WTC11 (cell line): ENCODE data around the gene CTTNBP2NL. TPM values are rescaled to one million over a fixed set of nuclear protein-coding genes. Genes with fewer than 3 reads are reported as not detected.

Experiments
- ATAC-seq: fragments of 200-7000 bp; cut with Tn5 transposase; 2 replicates; pipeline ENCODE4 v1.10.0; 2021; ENCODE audit warnings: mild to moderate bottlenecking, moderate library complexity
- CTCF ChIA-PET: fragments of 300-600 bp; sonication (Branson Sonifier 250); formaldehyde crosslinking; loops from one replicate; lab custom pipeline; 2021; ENCODE audit warnings: antibody characterized with exemption; lab: Charles Lee
- POLR2A ChIA-PET: fragments of 350-600 bp; sonication (Branson Sonifier 250); formaldehyde crosslinking; loops from one replicate; lab custom pipeline; 2021; ENCODE audit warnings: antibody characterized with exemption; lab: Charles Lee
- DNase-seq: peaks from one replicate; pipeline ENCODE4 v3.0.0; 2021; ENCODE audit warnings: low spot score
- H3K27ac Mint-ChIP-seq: 2 replicates; pipeline ENCODE4 v1.8.0; 2021; ENCODE audit warnings: mixed read lengths
- H3K27me3 Mint-ChIP-seq: 2 replicates; pipeline ENCODE4 v1.8.0; 2021; ENCODE audit warnings: low read depth, mild to moderate bottlenecking, moderate library complexity, mixed read lengths
- H3K36me3 Mint-ChIP-seq: 2 replicates; pipeline ENCODE4 v1.8.0; 2021; ENCODE audit warnings: mixed read lengths
- H3K4me1 Mint-ChIP-seq: 2 replicates; pipeline ENCODE4 v1.8.0; 2022; ENCODE audit warnings: mixed read lengths
- H3K4me3 Mint-ChIP-seq: 2 replicates; pipeline ENCODE4 v1.8.0; 2021; ENCODE audit warnings: mild to moderate bottlenecking, moderate library complexity, mixed read lengths
- H3K9me3 Mint-ChIP-seq: 2 replicates; pipeline ENCODE4 v1.8.0; 2021; ENCODE audit warnings: mixed read lengths
- FOXP1 ChIP-seq: sonication (generic); formaldehyde crosslinking; IDR thresholded peaks from 2 replicates; pipeline ENCODE4 v1.8.0; 2022; ENCODE audit warnings: missing genetic modification reagents, mild to moderate bottlenecking, moderate library complexity, borderline replicate concordance
- GTF2I ChIP-seq: fragments of 250-450 bp; sonication (Bioruptor Pico); conservative IDR thresholded peaks from 2 replicates; pipeline ENCODE4 v1.4.0; 2021; ENCODE audit warnings: mild to moderate bottlenecking
- KAT7 ChIP-seq: sonication (generic); formaldehyde crosslinking; IDR thresholded peaks from 2 replicates; pipeline ENCODE4 v1.8.1; 2023; ENCODE audit warnings: missing genetic modification reagents, mild to moderate bottlenecking, borderline replicate concordance
- RORB ChIP-seq: fragments of 250-450 bp; sonication (Bioruptor Pico); IDR thresholded peaks from 2 replicates; pipeline ENCODE4 v1.9.0; 2021; ENCODE audit warnings: mild to moderate bottlenecking
- ZNF396 ChIP-seq: fragments of 250-450 bp; sonication (Bioruptor Pico); IDR thresholded peaks from 2 replicates; pipeline ENCODE4 v1.8.0; 2021; ENCODE audit warnings: mild to moderate bottlenecking, moderate library complexity, borderline replicate concordance
- ZNF416 ChIP-seq: fragments of 250-450 bp; sonication (Bioruptor Pico); IDR thresholded peaks from 2 replicates; pipeline ENCODE4 v1.9.0; 2021; ENCODE audit warnings: mild to moderate bottlenecking, inconsistent platforms
- total RNA-seq: library from RNA; stranded (reverse); gene quantifications from 3 replicates; pipeline ENCODE4 v1.2.3, GENCODE V29; 2021
- TF ChIP-seq, protein P1 (sequence below): fragments of 250-450 bp; sonication (Bioruptor Pico); IDR thresholded peaks from 2 replicates; pipeline ENCODE4 v1.9.0; 2021; ENCODE audit warnings: mild to moderate bottlenecking
- TF ChIP-seq, protein P2 (sequence below): fragments of 250-450 bp; sonication (Bioruptor Pico); IDR thresholded peaks from 2 replicates; pipeline ENCODE4 v1.9.0; 2021; ENCODE audit warnings: mild to moderate bottlenecking, borderline replicate concordance
- TF ChIP-seq, protein P3 (sequence below): sonication (generic); formaldehyde crosslinking; IDR thresholded peaks from 2 replicates; pipeline ENCODE4 v1.8.1; 2023; ENCODE audit warnings: mild to moderate bottlenecking, missing genetic modification reagents
- TF ChIP-seq, protein P4 (sequence below): fragments of 250-450 bp; sonication (Bioruptor Pico); conservative IDR thresholded peaks from 2 replicates; pipeline ENCODE4 v1.9.0; 2021; ENCODE audit warnings: mild to moderate bottlenecking
- TF ChIP-seq, protein P5 (sequence below): sonication (generic); formaldehyde crosslinking; IDR thresholded peaks from 2 replicates; pipeline ENCODE4 v1.8.1; 2023; ENCODE audit warnings: mild to moderate bottlenecking, missing genetic modification reagents, borderline replicate concordance
- TF ChIP-seq, protein P6 (sequence below): fragments of 200-600 bp; IDR thresholded peaks from 2 replicates; pipeline ENCODE4 v1.8.0; 2022; ENCODE audit warnings: antibody characterized with exemption

The CTTNBP2NL gene
- total RNA-seq, 1 experiment from 2014 or later: 32.8 TPM

DNA sequence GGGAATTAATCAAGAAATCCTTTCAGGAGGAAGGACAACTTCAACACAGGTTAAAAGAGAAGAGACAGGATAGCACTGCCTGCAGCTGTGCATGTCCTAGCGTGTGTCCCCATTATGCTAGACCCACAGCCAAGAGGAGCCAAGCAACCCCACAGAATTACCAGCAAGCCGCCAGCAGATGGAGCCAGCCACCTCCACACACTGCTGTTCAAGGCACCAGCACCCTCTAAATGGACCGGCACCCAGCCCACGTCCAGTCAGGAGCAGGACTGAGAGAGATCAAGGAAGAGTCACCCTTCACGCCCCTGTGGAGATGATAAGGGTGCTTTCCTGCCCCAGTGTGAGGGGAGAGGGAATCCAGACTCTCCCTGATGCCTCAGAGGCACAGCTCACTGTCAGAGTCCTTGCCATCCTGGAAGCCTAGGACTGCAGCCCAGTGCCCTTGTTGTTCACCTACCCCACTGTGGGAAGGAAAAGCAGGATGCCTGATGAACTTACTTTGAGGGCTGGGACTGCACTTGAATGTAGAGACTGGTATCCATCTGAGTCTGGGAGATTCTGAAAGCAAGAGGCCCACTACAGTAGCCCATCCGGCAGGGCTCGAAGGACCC lies 37.1 kb upstream of the CTTNBP2NL start:
- ATAC-seq: peak; percentile 97
- ChIA-PET POLR2A (no interaction called here), CTCF (interaction anchor here (0.7 to 6.1 kb wide), 22 partner anchors 9 to 665 kb away, joined by 3 to 67 read pairs (median 5); partner anchors contain the start of genes CTTNBP2NL and WNT2B)
- H3K27ac Mint-ChIP-seq: no peak overlapping the region
- H3K27me3 Mint-ChIP-seq: peaks cover 8% of the 10 kb centered on the region
- H3K4me3 Mint-ChIP-seq: no peak overlapping the region
- H3K36me3 Mint-ChIP-seq: no peaks in the 10 kb centered on the region
- H3K9me3 Mint-ChIP-seq: no peaks in the 10 kb centered on the region; the same call in 1 of the 2 replicates
- TF ChIP-seq FOXP1 (CRISPR knock-in tag): peak; percentile 40; the same call in 1 of the 2 replicates
- TF ChIP-seq, protein P1, sequence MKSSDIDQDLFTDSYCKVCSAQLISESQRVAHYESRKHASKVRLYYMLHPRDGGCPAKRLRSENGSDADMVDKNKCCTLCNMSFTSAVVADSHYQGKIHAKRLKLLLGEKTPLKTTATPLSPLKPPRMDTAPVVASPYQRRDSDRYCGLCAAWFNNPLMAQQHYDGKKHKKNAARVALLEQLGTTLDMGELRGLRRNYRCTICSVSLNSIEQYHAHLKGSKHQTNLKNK: no peak
- TF ChIP-seq ZNF396 (CRISPR knock-in tag): no peak
- TF ChIP-seq, protein P2, sequence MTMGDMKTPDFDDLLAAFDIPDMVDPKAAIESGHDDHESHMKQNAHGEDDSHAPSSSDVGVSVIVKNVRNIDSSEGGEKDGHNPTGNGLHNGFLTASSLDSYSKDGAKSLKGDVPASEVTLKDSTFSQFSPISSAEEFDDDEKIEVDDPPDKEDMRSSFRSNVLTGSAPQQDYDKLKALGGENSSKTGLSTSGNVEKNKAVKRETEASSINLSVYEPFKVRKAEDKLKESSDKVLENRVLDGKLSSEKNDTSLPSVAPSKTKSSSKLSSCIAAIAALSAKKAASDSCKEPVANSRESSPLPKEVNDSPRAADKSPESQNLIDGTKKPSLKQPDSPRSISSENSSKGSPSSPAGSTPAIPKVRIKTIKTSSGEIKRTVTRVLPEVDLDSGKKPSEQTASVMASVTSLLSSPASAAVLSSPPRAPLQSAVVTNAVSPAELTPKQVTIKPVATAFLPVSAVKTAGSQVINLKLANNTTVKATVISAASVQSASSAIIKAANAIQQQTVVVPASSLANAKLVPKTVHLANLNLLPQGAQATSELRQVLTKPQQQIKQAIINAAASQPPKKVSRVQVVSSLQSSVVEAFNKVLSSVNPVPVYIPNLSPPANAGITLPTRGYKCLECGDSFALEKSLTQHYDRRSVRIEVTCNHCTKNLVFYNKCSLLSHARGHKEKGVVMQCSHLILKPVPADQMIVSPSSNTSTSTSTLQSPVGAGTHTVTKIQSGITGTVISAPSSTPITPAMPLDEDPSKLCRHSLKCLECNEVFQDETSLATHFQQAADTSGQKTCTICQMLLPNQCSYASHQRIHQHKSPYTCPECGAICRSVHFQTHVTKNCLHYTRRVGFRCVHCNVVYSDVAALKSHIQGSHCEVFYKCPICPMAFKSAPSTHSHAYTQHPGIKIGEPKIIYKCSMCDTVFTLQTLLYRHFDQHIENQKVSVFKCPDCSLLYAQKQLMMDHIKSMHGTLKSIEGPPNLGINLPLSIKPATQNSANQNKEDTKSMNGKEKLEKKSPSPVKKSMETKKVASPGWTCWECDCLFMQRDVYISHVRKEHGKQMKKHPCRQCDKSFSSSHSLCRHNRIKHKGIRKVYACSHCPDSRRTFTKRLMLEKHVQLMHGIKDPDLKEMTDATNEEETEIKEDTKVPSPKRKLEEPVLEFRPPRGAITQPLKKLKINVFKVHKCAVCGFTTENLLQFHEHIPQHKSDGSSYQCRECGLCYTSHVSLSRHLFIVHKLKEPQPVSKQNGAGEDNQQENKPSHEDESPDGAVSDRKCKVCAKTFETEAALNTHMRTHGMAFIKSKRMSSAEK (CRISPR knock-in tag): no peak
- TF ChIP-seq, protein P3, sequence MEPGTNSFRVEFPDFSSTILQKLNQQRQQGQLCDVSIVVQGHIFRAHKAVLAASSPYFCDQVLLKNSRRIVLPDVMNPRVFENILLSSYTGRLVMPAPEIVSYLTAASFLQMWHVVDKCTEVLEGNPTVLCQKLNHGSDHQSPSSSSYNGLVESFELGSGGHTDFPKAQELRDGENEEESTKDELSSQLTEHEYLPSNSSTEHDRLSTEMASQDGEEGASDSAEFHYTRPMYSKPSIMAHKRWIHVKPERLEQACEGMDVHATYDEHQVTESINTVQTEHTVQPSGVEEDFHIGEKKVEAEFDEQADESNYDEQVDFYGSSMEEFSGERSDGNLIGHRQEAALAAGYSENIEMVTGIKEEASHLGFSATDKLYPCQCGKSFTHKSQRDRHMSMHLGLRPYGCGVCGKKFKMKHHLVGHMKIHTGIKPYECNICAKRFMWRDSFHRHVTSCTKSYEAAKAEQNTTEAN (CRISPR knock-in tag): no peak
- no peak for TF ChIP-seq ZNF416 (CRISPR knock-in tag)
- TF ChIP-seq, protein P4, sequence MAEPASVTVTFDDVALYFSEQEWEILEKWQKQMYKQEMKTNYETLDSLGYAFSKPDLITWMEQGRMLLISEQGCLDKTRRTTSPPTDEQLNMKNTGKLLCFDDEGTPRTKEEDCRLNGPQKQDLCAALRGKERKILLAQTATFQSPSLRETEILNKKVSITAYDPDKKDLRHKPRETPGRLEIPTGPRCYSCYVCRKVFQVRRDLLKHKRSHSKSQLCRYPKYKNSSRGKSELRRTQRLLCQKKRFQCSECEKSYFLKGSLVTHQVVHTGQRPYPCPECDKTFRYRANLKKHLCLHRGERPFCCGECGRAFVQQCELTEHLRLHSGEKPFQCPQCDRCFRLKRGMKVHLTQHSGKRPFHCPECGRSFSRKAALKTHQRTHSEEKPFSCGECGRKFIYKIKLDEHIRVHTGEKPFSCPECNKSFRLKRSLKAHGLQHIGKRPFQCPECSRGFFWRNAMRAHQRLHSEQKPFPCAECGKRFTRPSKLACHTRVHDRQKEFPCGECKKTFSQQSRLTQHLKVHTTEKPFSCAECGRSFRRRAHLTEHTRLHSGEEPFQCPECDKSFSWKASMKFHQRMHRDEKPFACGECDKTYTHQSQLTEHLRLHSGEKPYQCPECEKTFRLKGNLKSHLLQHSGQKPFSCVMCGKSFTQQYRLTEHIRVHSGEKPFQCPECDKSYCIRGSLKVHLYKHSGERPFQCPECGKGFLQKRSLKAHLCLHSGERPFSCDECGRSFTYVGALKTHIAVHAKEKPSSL (CRISPR knock-in tag): no peak
- no peak for TF ChIP-seq KAT7 (CRISPR knock-in tag)
- TF ChIP-seq, protein P5, sequence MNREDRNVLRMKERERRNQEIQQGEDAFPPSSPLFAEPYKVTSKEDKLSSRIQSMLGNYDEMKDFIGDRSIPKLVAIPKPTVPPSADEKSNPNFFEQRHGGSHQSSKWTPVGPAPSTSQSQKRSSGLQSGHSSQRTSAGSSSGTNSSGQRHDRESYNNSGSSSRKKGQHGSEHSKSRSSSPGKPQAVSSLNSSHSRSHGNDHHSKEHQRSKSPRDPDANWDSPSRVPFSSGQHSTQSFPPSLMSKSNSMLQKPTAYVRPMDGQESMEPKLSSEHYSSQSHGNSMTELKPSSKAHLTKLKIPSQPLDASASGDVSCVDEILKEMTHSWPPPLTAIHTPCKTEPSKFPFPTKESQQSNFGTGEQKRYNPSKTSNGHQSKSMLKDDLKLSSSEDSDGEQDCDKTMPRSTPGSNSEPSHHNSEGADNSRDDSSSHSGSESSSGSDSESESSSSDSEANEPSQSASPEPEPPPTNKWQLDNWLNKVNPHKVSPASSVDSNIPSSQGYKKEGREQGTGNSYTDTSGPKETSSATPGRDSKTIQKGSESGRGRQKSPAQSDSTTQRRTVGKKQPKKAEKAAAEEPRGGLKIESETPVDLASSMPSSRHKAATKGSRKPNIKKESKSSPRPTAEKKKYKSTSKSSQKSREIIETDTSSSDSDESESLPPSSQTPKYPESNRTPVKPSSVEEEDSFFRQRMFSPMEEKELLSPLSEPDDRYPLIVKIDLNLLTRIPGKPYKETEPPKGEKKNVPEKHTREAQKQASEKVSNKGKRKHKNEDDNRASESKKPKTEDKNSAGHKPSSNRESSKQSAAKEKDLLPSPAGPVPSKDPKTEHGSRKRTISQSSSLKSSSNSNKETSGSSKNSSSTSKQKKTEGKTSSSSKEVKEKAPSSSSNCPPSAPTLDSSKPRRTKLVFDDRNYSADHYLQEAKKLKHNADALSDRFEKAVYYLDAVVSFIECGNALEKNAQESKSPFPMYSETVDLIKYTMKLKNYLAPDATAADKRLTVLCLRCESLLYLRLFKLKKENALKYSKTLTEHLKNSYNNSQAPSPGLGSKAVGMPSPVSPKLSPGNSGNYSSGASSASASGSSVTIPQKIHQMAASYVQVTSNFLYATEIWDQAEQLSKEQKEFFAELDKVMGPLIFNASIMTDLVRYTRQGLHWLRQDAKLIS: no peak
- no peak for TF ChIP-seq GTF2I (CRISPR knock-in tag)
- no peak for TF ChIP-seq RORB
- TF ChIP-seq, protein P6, sequence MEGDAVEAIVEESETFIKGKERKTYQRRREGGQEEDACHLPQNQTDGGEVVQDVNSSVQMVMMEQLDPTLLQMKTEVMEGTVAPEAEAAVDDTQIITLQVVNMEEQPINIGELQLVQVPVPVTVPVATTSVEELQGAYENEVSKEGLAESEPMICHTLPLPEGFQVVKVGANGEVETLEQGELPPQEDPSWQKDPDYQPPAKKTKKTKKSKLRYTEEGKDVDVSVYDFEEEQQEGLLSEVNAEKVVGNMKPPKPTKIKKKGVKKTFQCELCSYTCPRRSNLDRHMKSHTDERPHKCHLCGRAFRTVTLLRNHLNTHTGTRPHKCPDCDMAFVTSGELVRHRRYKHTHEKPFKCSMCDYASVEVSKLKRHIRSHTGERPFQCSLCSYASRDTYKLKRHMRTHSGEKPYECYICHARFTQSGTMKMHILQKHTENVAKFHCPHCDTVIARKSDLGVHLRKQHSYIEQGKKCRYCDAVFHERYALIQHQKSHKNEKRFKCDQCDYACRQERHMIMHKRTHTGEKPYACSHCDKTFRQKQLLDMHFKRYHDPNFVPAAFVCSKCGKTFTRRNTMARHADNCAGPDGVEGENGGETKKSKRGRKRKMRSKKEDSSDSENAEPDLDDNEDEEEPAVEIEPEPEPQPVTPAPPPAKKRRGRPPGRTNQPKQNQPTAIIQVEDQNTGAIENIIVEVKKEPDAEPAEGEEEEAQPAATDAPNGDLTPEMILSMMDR: peak; percentile 60
- TF ChIP-seq, all 79 proteins: peak for 2
- peaks cover 18% of the 10 kb centered on the region for H3K4me1 Mint-ChIP-seq
- peak; percentile 77 for DNase-seq
